Endothelial cell of hepatic sinusoid (primary cell): ENCODE measurements around the gene GTF2I.
"Not testable (repeated sequence)": the region's sequence is repeated elsewhere in the genome, so short reads cannot be mapped to it uniquely, and the experiment has no call there.

Experiments
- in situ Hi-C: cut with HindIII; loops from 2 replicates; pipeline ENCODE4 v1.10.0; 2017; ENCODE audit warnings: low sequenced_read_pairs

GTF2I gene

GRCh38 chr7:74656441-74656836 lies 1.1 kb upstream of the GTF2I start:
- in situ Hi-C loops = no loop called here

DNA sequence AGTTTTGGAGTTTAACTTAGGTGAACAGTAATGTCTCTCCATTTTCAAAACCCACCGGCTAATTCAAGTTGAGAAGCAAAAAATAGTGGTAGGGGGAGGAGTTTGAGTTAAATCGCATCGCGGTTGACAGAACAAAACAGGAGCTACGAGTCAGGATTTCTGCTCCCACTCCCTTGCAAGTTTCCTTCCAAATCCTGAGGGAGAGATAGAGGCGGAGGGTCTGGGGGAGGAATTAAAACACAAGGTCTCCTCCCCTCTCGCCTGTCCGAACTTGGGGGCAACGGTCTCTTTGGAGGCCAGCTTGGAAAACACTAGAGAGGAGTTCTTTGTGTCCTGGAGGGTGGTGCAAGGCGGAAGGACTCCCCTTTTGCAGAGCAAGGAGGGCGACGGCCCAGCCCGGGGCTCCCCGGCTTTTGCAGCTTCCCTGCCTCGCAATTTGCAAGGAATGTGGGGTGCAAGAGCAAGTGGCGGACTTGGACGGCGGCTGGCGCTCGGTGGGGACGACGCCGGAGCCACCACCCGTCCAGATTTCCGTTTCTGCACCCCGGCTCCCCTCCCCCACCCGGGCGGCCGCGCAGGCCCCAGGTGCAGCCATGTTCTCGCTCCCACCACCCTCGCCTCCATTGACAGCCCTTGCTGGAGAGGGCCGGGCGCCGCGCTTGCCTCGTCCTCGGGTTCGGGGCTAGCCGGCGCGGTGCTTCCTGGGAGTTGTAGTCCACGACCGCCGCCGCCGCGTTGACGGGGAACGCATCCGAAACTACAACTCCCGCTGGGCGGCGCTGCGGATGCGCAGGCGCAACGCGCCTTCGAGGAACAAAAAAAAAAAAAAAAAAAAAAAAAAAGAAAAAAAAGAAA lies 454 bp upstream of the GTF2I start:
- in situ Hi-C loops = no loop called here

- in situ Hi-C loops = no loop called here
Observed at GRCh38 chr7:74658178-74659004, 873 bp downstream of the GTF2I start.

DNA sequence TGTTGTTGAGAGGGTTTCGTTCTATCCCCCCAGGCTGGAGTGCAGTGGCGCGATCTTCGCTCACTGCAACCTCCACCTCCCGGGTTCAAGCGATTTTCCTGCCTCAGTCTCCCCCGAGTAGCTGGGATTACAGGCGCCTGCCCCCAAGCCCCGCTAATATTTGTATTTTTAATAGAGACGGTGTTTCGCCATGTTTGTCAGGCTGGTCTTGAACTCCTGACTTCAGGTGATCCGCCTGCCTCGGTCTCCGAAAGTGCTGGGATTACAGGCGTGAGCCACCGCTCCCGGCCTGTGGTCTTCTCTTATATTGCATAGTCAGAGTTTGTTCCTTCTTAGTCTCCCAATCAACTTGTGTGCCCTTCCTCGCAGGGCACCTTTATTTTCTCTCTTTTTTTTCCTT lies 2.7 kb downstream of the GTF2I start:
- in situ Hi-C loops = not testable (repeated sequence)

DNA sequence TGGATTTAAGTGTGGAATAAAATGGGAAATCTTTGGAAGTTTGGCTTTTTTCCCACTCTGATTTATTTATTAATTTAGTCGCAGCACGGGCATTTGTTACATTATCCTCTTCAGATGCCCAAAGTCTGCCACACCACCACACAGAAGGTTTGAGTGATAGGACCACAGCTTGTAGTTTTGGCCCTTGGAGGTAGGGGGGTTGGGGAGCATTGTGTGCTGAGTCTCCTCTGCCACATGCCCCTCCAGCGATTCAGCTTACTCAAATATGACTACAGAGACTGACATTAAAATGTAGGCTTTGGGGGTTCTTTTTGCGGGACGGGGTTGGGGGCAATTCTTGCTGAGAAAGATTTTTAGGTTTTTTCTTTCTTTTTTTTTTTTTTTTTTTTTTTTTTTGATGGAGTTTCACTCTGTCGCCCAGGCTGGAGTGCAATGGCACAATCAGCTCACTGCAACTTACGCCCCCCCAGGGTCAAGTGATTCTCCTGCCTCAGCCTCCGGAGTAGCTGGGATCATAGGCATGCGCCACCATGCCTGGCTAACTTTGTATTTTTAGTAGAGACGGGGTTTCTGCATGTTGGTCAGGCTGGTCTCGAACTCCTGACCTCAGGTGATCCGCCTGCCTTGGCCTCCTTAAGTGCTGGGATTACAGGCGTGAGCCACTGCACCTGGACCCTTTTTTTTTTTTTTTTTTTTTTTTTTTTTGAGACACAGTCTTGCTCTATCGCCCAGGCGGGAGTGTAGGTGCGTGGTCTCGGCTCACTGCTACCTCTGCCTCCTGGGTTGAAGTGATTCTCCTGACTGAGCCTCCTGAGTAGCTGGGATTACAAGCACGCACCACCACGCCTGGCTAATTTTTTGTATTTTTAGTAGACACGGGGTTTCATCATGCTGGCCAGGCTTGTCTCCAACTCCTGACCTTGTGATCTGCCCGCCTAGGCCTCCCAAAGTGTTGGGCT lies 4.6 kb downstream of the GTF2I start:
- in situ Hi-C loops = not testable (repeated sequence)

GRCh38 chr7:74665296-74665938 lies 7.9 kb downstream of the GTF2I start:
- in situ Hi-C loops = no loop called here

DNA sequence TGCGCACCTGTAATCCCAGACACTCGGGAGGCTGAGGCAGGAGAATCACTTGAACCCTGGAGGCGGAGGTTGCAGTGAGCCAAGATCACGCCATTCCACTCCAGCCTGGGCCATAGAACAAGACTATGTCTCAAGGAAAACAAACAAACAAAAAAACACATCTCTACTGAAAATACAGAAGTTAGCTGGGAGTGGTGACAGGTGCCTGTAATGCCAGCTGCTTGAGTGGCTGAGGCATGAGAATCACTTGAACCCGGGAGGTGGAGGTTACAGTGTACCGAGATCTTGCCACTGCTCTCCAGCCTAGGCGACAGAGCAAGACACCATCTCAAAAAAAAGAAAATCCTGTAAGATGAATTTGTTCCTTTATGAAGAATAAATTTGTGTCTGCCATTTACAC lies 9.5 kb downstream of the GTF2I start:
- in situ Hi-C loops = not testable (repeated sequence)

DNA sequence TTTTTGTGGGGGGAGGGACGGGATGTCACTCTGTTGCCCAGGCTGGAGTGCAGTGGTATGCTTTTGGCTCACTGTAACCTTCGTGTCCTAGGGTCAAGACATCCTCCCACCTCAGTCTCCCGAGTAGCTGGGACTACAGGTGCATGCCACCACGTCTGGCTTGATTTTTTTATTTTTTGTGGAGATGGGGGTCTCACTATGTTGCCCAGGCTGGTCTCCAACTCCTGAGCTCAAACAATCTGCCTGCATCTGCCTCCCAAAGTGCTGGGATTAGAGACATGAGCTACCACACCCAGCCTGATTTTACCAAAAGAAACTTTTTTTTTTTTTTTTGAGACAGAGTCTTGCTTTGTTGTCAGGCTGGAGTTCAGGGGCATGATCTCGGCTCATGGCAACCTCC lies 10.0 kb downstream of the GTF2I start:
- in situ Hi-C loops = not testable (repeated sequence)

- in situ Hi-C loops = no loop called here
Observed at GRCh38 chr7:74671602-74672001, 14.1 kb downstream of the GTF2I start.

DNA sequence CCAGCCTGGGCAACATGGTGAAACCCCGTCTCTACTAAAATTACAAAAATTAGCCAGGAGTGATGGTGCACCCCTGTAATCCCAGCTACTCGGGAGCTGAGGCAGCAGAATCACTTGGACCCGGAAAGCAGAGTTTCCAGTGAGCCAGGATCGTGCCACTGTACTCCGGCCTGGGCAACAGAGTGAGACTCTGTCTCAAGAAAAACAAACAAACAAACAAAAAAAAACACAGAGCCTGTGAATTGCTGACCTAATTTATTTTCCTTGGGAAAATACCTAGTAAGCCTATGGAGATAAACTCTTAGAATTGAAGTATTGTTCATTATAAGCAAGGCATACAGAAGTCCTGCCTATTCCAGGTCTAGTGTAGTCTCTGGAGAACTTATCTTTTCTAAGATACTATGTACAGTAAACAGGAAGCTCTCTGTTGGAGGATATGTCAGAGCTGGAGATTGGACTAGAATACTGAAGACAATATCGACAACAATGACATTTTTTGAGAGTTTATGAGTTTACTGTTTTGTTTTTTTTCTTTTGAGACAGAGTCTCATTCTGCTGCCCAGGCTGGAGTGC lies 14.9 kb downstream of the GTF2I start:
- in situ Hi-C loops = no loop called here

GRCh38 chr7:74674166-74674565 lies 16.6 kb downstream of the GTF2I start:
- in situ Hi-C loops = no loop called here

GRCh38 chr7:74682829-74683228 lies 25.3 kb downstream of the GTF2I start:
- in situ Hi-C loops = no loop called here

GRCh38 chr7:74683799-74684198 lies 26.3 kb downstream of the GTF2I start:
- in situ Hi-C loops = no loop called here

DNA sequence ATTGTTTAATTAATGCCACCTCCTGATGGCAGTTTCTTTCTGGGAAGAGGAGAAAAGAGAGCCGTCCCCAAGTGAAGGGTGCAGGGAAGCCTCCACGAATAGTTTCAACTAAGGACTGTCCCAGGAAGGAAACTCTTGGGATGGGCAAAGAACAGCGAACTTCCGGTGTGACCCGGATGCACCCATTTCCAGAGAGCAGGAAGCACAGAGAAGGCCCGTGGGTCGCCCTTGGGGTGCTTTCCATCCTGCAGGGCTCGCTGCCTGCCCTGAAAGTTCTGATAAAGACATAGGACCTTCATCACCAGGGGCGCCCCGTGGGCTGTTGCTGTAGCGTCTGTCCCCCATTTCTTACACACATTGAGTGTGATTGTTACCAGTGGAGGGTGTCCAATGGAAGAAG lies 27.0 kb downstream of the GTF2I start:
- in situ Hi-C loops = no loop called here

GRCh38 chr7:74684921-74685320 lies 27.4 kb downstream of the GTF2I start:
- in situ Hi-C loops = no loop called here

DNA sequence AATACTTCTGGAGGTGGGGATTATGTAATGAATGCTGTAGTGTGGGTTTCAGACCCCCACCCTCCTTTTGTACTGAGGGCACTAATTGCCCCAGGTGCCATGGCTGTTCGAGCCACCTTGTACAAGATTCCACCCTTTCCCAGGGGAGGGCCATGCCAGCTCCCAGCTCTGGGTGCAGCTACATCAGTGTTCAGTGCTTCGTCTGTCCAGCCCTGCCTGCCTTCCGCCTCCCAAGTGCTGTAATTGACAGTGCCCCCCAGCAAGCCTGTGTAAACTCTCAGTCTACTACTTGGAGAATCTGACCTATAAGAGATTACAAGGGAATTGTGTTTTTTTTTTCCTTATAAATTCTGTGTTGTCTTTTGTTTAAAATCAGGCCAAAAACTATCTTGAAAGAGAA lies 33.0 kb downstream of the GTF2I start:
- in situ Hi-C loops = no loop called here

DNA sequence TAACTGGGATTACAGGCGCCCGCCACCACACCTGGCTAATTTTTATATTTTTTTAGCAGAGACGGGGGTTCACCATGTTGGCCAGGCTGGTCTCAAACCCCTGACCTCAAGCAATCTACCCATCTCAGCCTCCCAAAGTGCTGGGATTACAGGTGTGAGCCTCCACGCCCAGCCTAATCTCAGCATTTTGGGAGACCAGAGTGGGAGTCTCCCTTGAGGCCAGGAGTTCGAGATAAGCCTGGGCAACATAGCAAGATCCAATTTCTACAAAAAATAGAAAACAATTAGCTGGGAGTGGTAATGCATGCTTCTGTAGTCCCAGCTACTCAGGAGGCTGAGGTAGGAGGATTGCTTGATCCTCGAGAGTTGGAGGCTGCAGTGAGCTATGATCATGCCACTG lies 46.9 kb downstream of the GTF2I start:
- in situ Hi-C loops = not testable (repeated sequence)

- in situ Hi-C loops = no loop called here
Observed at GRCh38 chr7:74707238-74707637, 49.7 kb downstream of the GTF2I start.

- in situ Hi-C loops = no loop called here
Observed at GRCh38 chr7:74708569-74709275, 51.2 kb downstream of the GTF2I start.
